BJ (cell line): ENCODE measurements around the gene TRPM3. TPM values are rescaled to one million over a fixed set of nuclear protein-coding genes. Genes with fewer than 3 reads are reported as not detected.

Experiments used
- CTCF ChIA-PET: fragments of 350-600 bp; formaldehyde crosslinking; extraction: SDS; loops from one replicate; lab custom pipeline; 2021; ENCODE audit warnings: antibody characterized with exemption, inconsistent platforms; lab: Yijun Ruan, JAX
- POLR2A ChIA-PET: fragments of 300-600 bp; sonication (Branson Sonifier 250); formaldehyde crosslinking; extraction: SDS; loops from one replicate; lab custom pipeline; 2021; ENCODE audit warnings: antibody characterized with exemption; lab: Charles Lee
- DNase-seq: peaks from one replicate; pipeline ENCODE4 v3.0.0-alpha.2; 2011; ENCODE audit warnings: low read depth
- H3K27me3 ChIP-seq: 2 replicates; pipeline ENCODE4 v1.6.0; 2011; ENCODE audit warnings: low read length; ENCODE audit not compliant: control insufficient read depth, insufficient read depth
- H3K36me3 ChIP-seq: 2 replicates; pipeline ENCODE4 v1.5.1; 2011; ENCODE audit warnings: low read length; ENCODE audit not compliant: control insufficient read depth, insufficient read depth
- H3K4me3 ChIP-seq: 2 replicates; pipeline ENCODE4 v1.5.1; 2011; ENCODE audit warnings: low read depth, mild to moderate bottlenecking, control low read depth, low read length
- polyA plus RNA-seq: library from polyadenylated mRNA; depleted of rRNA; stranded (reverse); fragments of >200 nt; gene quantifications from 2 replicates; pipeline ENCODE4 v1.2.3, GENCODE V29; 2011
- TF ChIP-seq, protein P1 (sequence below): IDR thresholded peaks from 2 replicates; pipeline ENCODE4 v1.5.1; 2011; ENCODE audit warnings: low read depth, mild to moderate bottlenecking, control low read depth, inconsistent platforms, low read length, moderate library complexity; ENCODE audit not compliant: insufficient read depth

Gene TRPM3
- polyA plus RNA-seq, 1 experiment: 0.07 TPM

GRCh38 chr9:70614786-70615463 is 506.5 kb downstream of the TRPM3 start:
- POLR2A ChIA-PET: no interaction called here
- Histone ChIP-seq H3K36me3 (no peaks in the 10 kb centered on the region), H3K4me3 (no peak overlapping the region), H3K27me3 (no peaks in the 10 kb centered on the region)
- TF ChIP-seq, protein P1, sequence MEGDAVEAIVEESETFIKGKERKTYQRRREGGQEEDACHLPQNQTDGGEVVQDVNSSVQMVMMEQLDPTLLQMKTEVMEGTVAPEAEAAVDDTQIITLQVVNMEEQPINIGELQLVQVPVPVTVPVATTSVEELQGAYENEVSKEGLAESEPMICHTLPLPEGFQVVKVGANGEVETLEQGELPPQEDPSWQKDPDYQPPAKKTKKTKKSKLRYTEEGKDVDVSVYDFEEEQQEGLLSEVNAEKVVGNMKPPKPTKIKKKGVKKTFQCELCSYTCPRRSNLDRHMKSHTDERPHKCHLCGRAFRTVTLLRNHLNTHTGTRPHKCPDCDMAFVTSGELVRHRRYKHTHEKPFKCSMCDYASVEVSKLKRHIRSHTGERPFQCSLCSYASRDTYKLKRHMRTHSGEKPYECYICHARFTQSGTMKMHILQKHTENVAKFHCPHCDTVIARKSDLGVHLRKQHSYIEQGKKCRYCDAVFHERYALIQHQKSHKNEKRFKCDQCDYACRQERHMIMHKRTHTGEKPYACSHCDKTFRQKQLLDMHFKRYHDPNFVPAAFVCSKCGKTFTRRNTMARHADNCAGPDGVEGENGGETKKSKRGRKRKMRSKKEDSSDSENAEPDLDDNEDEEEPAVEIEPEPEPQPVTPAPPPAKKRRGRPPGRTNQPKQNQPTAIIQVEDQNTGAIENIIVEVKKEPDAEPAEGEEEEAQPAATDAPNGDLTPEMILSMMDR: no peak
- no peak for DNase-seq
- CTCF ChIA-PET: interaction anchor here (0.6 to 1.3 kb wide), 6 partner anchors 12 to 1419 kb away, joined by 3 to 5 read pairs (median 4); no protein-coding TSS in a partner anchor

DNA sequence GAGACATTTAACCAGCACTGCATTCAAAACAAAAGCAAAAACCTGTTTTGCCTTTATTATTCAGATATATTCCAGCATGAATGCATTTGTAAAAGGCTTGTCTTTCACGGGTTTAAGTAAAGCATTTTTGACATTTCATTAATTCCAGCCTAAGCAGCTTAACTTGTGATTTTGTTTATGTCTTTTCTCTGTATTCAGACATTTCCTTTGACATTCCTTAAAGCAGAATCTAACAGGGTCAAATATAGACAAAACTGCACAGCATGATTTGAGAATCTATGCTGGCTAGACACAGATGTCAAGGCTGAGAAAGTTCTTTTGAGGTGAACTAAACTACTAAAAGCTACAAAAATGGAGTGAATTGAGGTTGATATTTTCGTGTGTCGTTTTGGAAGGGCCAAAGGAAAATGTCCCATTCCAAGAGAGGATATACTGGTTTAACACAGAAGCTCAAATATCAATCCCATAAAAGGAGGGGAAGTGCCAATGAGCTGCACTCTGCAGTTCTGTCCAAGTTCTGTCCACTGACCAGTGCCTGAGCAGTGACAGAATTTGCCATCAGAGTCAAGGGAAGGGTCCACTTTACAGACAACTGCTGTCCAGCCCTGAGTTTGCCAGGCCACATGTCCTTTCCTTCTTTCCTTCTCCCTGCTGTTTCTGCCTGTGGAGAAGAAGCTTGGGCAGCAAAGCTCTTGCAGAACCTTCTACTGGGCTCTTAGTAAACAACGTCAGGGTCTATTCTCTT is 508.2 kb downstream of the TRPM3 start:
- CTCF ChIA-PET: interaction anchor here (1.5 kb wide), 1 partner anchor 15 kb away, joined by 6 read pairs; no protein-coding TSS in a partner anchor
- TF ChIP-seq, protein P1: no peak
- no peak for DNase-seq

GRCh38 chr9:70610287-70610644 is 511.2 kb downstream of the TRPM3 start:
- no peak for DNase-seq
- H3K27me3 ChIP-seq: no peaks in the 10 kb centered on the region
- ChIA-PET POLR2A (no interaction called here), CTCF (interaction anchor here (0.6 kb wide), 1 partner anchor 200 kb away, joined by 3 read pairs; no protein-coding TSS in a partner anchor)
- TF ChIP-seq, protein P1: no peak
- no peak overlapping the region for H3K4me3 ChIP-seq
- no peaks in the 10 kb centered on the region for H3K36me3 ChIP-seq

More for the DNA sequence above, 508.2 kb downstream of the TRPM3 start:
- H3K4me3 ChIP-seq: no peak overlapping the region
- H3K36me3 ChIP-seq: no peaks in the 10 kb centered on the region
- POLR2A ChIA-PET: no interaction called here
- H3K27me3 ChIP-seq: no peaks in the 10 kb centered on the region

DNA sequence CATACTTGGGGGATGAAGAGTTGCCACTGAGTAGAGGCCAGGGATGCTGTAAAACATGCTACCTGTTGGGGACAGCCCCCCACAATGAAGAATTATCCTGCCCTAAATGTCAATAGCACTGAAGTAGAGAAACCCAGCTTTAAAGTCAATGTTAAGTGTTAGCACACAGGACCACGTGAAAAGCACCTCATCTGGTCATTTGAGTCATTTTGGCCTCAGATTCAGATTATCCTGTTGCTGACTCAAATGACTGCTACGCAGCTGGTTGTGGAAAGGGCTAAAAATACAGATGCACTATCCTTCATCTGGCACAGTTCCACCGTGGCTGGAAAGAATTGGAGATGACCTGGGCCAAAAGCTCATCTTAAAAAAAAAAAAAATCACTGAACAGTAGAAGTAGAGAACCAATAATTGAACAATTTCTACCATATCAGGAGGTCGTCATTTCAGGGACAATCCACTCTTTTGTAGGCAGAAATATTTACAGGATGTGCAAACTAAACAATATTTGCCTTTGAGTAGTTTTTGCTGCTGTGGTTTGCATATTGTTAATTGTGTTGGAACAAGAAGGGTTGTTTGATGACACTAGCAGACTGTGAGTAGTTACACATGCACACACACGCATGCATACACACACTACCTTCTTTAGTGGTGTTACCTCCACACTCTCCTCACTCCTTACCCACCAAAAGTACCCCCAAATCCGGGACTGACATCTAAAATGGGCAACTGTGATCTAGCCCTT is 511.7 kb downstream of the TRPM3 start:
- Histone ChIP-seq H3K4me3 (no peak overlapping the region), H3K27me3 (no peaks in the 10 kb centered on the region), H3K36me3 (no peaks in the 10 kb centered on the region)
- ChIA-PET POLR2A (interaction anchor here (0.6 kb wide), 1 partner anchor 217 kb away, joined by 3 read pairs; no protein-coding TSS in a partner anchor), CTCF (interaction anchor here (0.6 to 0.7 kb wide), 2 partner anchors 199 to 269 kb away, joined by 3 read pairs; no protein-coding TSS in a partner anchor)
- TF ChIP-seq, protein P1: no peak
- DNase-seq: peak; percentile 84
